Measurements from ENCODE around the gene TPST1. TPM values are rescaled to one million over a fixed set of nuclear protein-coding genes. Genes with fewer than 3 reads are reported as not detected.
"Not testable (repeated sequence)": the region's sequence is repeated elsewhere in the genome, so short reads cannot be mapped to it uniquely, and the experiment has no call there.

The TPST1 gene
- total and polyA plus RNA-seq, 5 donors from 2014 or later, result 0.15 to 1.2 (median 0.24) TPM; not detected in 2

DNA sequence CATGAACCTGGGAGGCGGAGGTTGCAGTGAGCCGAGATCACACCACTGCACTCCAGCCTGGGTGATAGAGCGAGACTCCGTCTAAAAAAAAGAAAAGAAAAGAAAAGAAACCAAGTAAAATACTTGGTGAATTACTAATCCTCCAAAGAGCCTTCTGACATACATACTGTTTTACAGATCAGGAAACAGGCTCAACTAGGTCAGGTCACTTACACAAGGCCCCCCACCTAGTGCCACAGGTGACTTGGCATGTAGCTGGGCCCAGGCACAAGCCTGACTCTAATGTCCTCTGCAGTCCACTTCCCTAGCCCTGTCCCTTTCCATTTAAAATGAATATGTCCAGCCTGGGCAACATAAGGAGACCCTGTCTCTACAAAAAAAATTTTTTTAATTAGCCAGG lies 157.0 kb downstream of the TPST1 start:
- H3K4me1 Mint-ChIP-seq, result no peaks in the 10 kb centered on the region

DNA sequence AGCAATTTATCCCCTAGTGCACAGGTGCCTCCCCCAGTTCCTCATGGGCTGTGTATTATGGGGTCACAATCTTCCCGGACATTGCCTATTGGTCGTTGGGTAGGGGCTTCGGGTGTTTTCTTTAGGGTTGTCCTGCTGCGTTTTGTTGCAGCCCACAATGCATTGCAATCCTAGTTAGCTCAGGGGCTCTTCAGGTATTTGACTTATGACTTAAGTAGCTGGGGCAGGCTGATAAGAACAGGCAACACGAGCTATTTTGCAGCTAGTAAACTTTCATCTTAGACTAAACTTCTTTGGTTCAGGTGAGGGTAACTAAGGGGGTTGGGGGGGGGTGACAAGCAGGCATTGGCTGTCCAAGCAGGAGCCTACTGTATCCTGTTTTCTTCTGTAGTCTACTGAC lies 158.5 kb downstream of the TPST1 start:
- Mint-ChIP-seq H3K27ac (no peak overlapping the region), H3K4me3 (no peak overlapping the region), H3K4me1 (no peaks in the 10 kb centered on the region), H3K27me3 (peaks cover 13% of the 10 kb centered on the region), H3K36me3 (no peaks in the 10 kb centered on the region), H3K9me3 (peaks cover 0 to 3% (median 0%) of the 10 kb centered on the region in 7 donors)
- ATAC-seq (ENCODE audit: low read depth in 2 of 2) (no peak), DNase-seq (no peak)
- Histone ChIP-seq H3K4me1 (ENCODE audit: control insufficient read depth, insufficient read depth, low read length, poor library complexity, severe bottlenecking) (no peaks in the 10 kb centered on the region), H3K4me3 (ENCODE audit: low read depth, low read length) (no peak overlapping the region), H3K27me3 (ENCODE audit: control insufficient read depth, insufficient read depth, low read length) (no peaks in the 10 kb centered on the region), H3K9me3 (ENCODE audit: control insufficient read depth in 2 of 2, low read length in 2 of 2) (no peaks in the 10 kb centered on the region), H3K36me3 (ENCODE audit: control insufficient read depth, insufficient read depth, low read length) (no peaks in the 10 kb centered on the region), H3K27ac (ENCODE audit: insufficient read depth, low read length, poor library complexity, severe bottlenecking) (no peak overlapping the region)

More for the DNA sequence above, 157.0 kb downstream of the TPST1 start:
- Histone ChIP-seq H3K4me3 (ENCODE audit: low read depth, low read length) (no peak overlapping the region), H3K36me3 (ENCODE audit: control insufficient read depth, insufficient read depth, low read length) (no peaks in the 10 kb centered on the region), H3K27me3 (ENCODE audit: control insufficient read depth, insufficient read depth, low read length) (no peaks in the 10 kb centered on the region), H3K27ac (ENCODE audit: insufficient read depth, low read length, poor library complexity, severe bottlenecking) (no peak overlapping the region), H3K9me3 (ENCODE audit: control insufficient read depth in 2 of 2, low read length in 2 of 2) (no peaks in the 10 kb centered on the region), H3K4me1 (ENCODE audit: control insufficient read depth, insufficient read depth, low read length, poor library complexity, severe bottlenecking) (no peaks in the 10 kb centered on the region)
- DNase-seq (no peak), ATAC-seq (ENCODE audit: low read depth in 2 of 2) (no peak)
- Mint-ChIP-seq H3K27me3 (peaks cover 13% of the 10 kb centered on the region), H3K27ac (no peak overlapping the region), H3K4me3 (no peak overlapping the region), H3K9me3 (peaks cover 0 to 3% (median 0%) of the 10 kb centered on the region in 7 donors), H3K36me3 (no peaks in the 10 kb centered on the region)

GRCh38 chr7:66365031-66365430 lies 159.9 kb downstream of the TPST1 start:
- H3K4me3 ChIP-seq (ENCODE audit: low read depth, low read length); H3K4me1 Mint-ChIP-seq; H3K27ac ChIP-seq (ENCODE audit: insufficient read depth, low read length, poor library complexity, severe bottlenecking); H3K9me3 ChIP-seq (ENCODE audit: control insufficient read depth in 2 of 2, low read length in 2 of 2); H3K9me3 Mint-ChIP-seq; H3K36me3 Mint-ChIP-seq; H3K27ac Mint-ChIP-seq; H3K4me3 Mint-ChIP-seq; H3K27me3 ChIP-seq (ENCODE audit: control insufficient read depth, insufficient read depth, low read length); H3K4me1 ChIP-seq (ENCODE audit: control insufficient read depth, insufficient read depth, low read length, poor library complexity, severe bottlenecking); ATAC-seq (ENCODE audit: low read depth in 2 of 2); DNase-seq; H3K36me3 ChIP-seq (ENCODE audit: control insufficient read depth, insufficient read depth, low read length): not testable (repeated sequence)
- H3K27me3 Mint-ChIP-seq, result peaks cover 17% of the 10 kb centered on the region

DNA sequence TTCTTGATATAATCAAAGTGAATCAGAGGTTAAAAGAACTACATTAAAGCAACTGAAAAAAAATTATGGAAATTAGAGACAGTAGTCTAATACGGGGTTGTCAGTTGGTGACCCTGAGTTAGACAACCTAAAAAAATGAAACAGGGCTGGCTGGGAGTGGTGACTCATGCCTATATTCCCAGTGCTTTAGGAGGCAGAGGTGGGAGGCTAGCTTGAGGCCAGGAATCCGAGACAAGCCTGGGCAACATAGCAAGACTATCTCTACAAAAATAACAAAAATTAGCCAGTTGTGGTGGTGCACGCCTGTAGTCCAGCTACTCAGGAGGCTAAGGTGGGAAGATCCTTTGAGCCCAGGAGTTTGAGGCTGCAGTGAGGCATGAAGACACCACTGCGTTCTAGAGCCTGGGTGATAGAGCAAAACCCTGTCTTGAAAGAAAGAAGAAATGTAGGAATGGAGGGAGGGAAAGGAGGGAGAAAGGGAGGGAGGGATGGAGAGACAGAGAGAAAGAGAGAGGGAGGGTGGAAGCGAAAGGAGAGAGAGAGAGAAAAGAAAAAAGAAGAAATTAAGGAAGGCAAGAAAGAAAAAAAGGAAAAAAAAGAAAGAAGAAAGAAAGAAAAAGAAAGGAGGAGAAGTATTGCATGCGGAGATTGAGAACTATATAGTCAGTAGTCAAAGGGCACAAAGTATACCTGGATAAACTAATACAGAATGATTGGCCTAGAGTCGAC lies 166.1 kb downstream of the TPST1 start:
- H3K27me3 ChIP-seq (ENCODE audit: control insufficient read depth, insufficient read depth, low read length), result no peaks in the 10 kb centered on the region
- H3K4me3 Mint-ChIP-seq, result no peak overlapping the region
- H3K27me3 Mint-ChIP-seq, result peaks cover 9% of the 10 kb centered on the region
- ATAC-seq (ENCODE audit: low read depth in 2 of 2) (no peak), DNase-seq (no peak)
- H3K36me3 ChIP-seq (ENCODE audit: control insufficient read depth, insufficient read depth, low read length), result no peaks in the 10 kb centered on the region
- H3K27ac ChIP-seq (ENCODE audit: insufficient read depth, low read length, poor library complexity, severe bottlenecking), result no peak overlapping the region
- no peak overlapping the region for H3K27ac Mint-ChIP-seq
- H3K4me3 ChIP-seq (ENCODE audit: low read depth, low read length), result no peak overlapping the region
- no peaks in the 10 kb centered on the region for H3K9me3 Mint-ChIP-seq
- no peaks in the 10 kb centered on the region for H3K4me1 Mint-ChIP-seq
- H3K9me3 ChIP-seq (ENCODE audit: control insufficient read depth in 2 of 2, low read length in 2 of 2), result no peaks in the 10 kb centered on the region
- H3K36me3 Mint-ChIP-seq, result peaks cover 7% of the 10 kb centered on the region
- no peaks in the 10 kb centered on the region for H3K4me1 ChIP-seq (ENCODE audit: control insufficient read depth, insufficient read depth, low read length, poor library complexity, severe bottlenecking)

- not testable (repeated sequence) for H3K4me1 Mint-ChIP-seq; H3K4me3 Mint-ChIP-seq; H3K27ac Mint-ChIP-seq; H3K4me3 ChIP-seq (ENCODE audit: low read depth, low read length); ATAC-seq (ENCODE audit: low read depth in 2 of 2); H3K27me3 ChIP-seq (ENCODE audit: control insufficient read depth, insufficient read depth, low read length); DNase-seq; H3K27ac ChIP-seq (ENCODE audit: insufficient read depth, low read length, poor library complexity, severe bottlenecking); H3K36me3 ChIP-seq (ENCODE audit: control insufficient read depth, insufficient read depth, low read length); H3K4me1 ChIP-seq (ENCODE audit: control insufficient read depth, insufficient read depth, low read length, poor library complexity, severe bottlenecking); H3K27me3 Mint-ChIP-seq; H3K9me3 ChIP-seq (ENCODE audit: control insufficient read depth in 2 of 2, low read length in 2 of 2); H3K9me3 Mint-ChIP-seq
- peaks cover 23% of the 10 kb centered on the region for H3K36me3 Mint-ChIP-seq
These were observed 169.2 kb downstream of the TPST1 start for GRCh38 chr7:66374141-66374840.

- no peak for ATAC-seq (ENCODE audit: low read depth in 2 of 2)
- H3K36me3 Mint-ChIP-seq, result peaks cover 35% of the 10 kb centered on the region
- no peak for DNase-seq
These were observed 171.3 kb downstream of the TPST1 start for GRCh38 chr7:66376264-66376945.

DNA sequence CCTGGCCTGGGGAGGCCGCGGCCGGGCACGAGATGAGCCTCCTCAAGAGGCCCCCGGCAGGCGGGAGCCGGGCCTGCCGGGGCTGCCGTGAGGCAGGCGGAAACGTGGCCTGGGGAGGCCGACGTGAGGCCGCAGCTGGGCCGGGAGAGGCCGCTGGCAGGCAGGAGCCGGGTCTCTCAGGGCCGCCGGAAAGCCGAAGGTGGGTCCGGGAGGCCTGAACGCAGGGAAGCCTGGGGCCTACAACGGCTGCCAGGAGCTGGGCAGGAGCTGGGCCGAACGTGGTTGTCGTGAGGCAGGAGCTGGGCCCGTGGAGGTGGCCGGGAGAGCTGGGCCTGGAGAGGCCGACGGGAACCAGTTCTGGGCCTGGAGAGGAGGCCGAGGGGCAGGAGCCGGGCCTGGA lies 171.9 kb downstream of the TPST1 start:
- no peak overlapping the region for H3K4me3 ChIP-seq (ENCODE audit: low read depth, low read length)
- H3K27me3 Mint-ChIP-seq, result no peaks in the 10 kb centered on the region
- no peak overlapping the region for H3K27ac Mint-ChIP-seq
- H3K4me1 Mint-ChIP-seq, result peaks cover 0 to 2% (median 0%) of the 10 kb centered on the region in 4 donors
- peaks cover 0 to 15% (median 4%) of the 10 kb centered on the region in 7 donors for H3K9me3 Mint-ChIP-seq
- DNase-seq (no peak), ATAC-seq (ENCODE audit: low read depth in 2 of 2) (no peak)
- H3K27me3 ChIP-seq (ENCODE audit: control insufficient read depth, insufficient read depth, low read length), result no peaks in the 10 kb centered on the region
- H3K4me3 Mint-ChIP-seq, result no peak overlapping the region
- no peaks in the 10 kb centered on the region for H3K4me1 ChIP-seq (ENCODE audit: control insufficient read depth, insufficient read depth, low read length, poor library complexity, severe bottlenecking)
- H3K27ac ChIP-seq (ENCODE audit: insufficient read depth, low read length, poor library complexity, severe bottlenecking), result no peak overlapping the region
- no peaks in the 10 kb centered on the region for H3K9me3 ChIP-seq (ENCODE audit: control insufficient read depth in 2 of 2, low read length in 2 of 2)
- peaks cover 4% of the 10 kb centered on the region for H3K36me3 ChIP-seq (ENCODE audit: control insufficient read depth, insufficient read depth, low read length)
- peaks cover 35% of the 10 kb centered on the region for H3K36me3 Mint-ChIP-seq

More at GRCh38 chr7:66376264-66376945, 171.3 kb downstream of the TPST1 start:
- Histone ChIP-seq H3K27ac (ENCODE audit: insufficient read depth, low read length, poor library complexity, severe bottlenecking) (no peak overlapping the region), H3K4me3 (ENCODE audit: low read depth, low read length) (no peak overlapping the region), H3K4me1 (ENCODE audit: control insufficient read depth, insufficient read depth, low read length, poor library complexity, severe bottlenecking) (no peaks in the 10 kb centered on the region), H3K9me3 (ENCODE audit: control insufficient read depth in 2 of 2, low read length in 2 of 2) (no peaks in the 10 kb centered on the region), H3K36me3 (ENCODE audit: control insufficient read depth, insufficient read depth, low read length) (peaks cover 4% of the 10 kb centered on the region), H3K27me3 (ENCODE audit: control insufficient read depth, insufficient read depth, low read length) (no peaks in the 10 kb centered on the region)
- Mint-ChIP-seq H3K9me3 (peaks cover 0 to 15% (median 4%) of the 10 kb centered on the region in 7 donors), H3K4me3 (no peak overlapping the region), H3K27me3 (no peaks in the 10 kb centered on the region), H3K27ac (no peak overlapping the region), H3K4me1 (peaks cover 0 to 2% (median 0%) of the 10 kb centered on the region in 4 donors)

Data from CD4-positive, CD25-positive, alpha-beta regulatory T cell (primary cell).